ENCODE data around the gene HPS1.

HPS1 gene

GRCh38 chr10:98453729-98454128, 7.0 kb upstream of the HPS1 start:
- Histone ChIP-seq H3K27me3 (ENCODE audit: control insufficient read depth in 2 of 2, insufficient read depth in 2 of 2, low read length in 2 of 2) (no peaks in the 10 kb centered on the region), H3K27ac (ENCODE audit: low read depth in 2 of 2, low read length in 2 of 2) (no peak overlapping the region), H3K4me1 (ENCODE audit: control insufficient read depth in 2 of 2, insufficient read depth in 2 of 2, low read length in 2 of 2) (no peaks in the 10 kb centered on the region), H3K4me3 (ENCODE audit: low read length in 2 of 2) (no peak overlapping the region), H3K9ac (ENCODE audit: low read depth in 1 of 2, low read length in 2 of 2) (no peak overlapping the region), H3K9me3 (ENCODE audit: control insufficient read depth in 2 of 2, low read length in 2 of 2) (no peaks in the 10 kb centered on the region), H3K36me3 (ENCODE audit: control insufficient read depth in 2 of 2, insufficient read depth in 2 of 2, low read length in 2 of 2) (no peaks in the 10 kb centered on the region)

DNA sequence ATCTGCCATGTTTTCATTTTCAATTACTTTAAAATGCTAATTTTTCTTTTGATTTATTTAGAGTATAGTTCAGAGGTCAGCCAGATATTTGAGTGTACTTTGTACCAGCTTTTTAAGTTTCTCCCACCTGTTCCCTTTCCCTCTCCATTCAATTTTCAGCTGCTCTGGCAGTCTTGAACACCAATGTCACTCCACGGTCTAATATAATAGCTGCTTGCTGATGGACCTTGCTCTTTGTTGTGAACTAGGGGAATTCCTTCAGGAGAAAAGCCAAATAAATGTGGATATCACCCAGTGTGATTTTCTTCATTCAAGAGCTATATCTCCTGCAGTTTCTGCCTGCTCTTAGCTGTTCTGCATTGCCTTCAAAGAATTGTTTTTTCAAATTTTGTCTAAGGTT, 3.9 kb upstream of the HPS1 start:
- H3K9me3 ChIP-seq (ENCODE audit: control insufficient read depth in 2 of 2, low read length in 2 of 2): no peaks in the 10 kb centered on the region
- H3K36me3 ChIP-seq (ENCODE audit: control insufficient read depth in 2 of 2, insufficient read depth in 2 of 2, low read length in 2 of 2): no peaks in the 10 kb centered on the region
- H3K4me1 ChIP-seq (ENCODE audit: control insufficient read depth in 2 of 2, insufficient read depth in 2 of 2, low read length in 2 of 2): peaks cover 2 to 10% of the 10 kb centered on the region in 2 donors
- no peak overlapping the region for H3K4me3 ChIP-seq (ENCODE audit: low read length in 2 of 2)
- no peaks in the 10 kb centered on the region for H3K27me3 ChIP-seq (ENCODE audit: control insufficient read depth in 2 of 2, insufficient read depth in 2 of 2, low read length in 2 of 2)
- H3K9ac ChIP-seq (ENCODE audit: low read depth in 1 of 2, low read length in 2 of 2): no peak overlapping the region
- H3K27ac ChIP-seq (ENCODE audit: low read depth in 2 of 2, low read length in 2 of 2): no peak overlapping the region

GRCh38 chr10:98449287-98449686, 2.6 kb upstream of the HPS1 start:
- Histone ChIP-seq H3K27me3 (ENCODE audit: control insufficient read depth in 2 of 2, insufficient read depth in 2 of 2, low read length in 2 of 2) (no peaks in the 10 kb centered on the region), H3K27ac (ENCODE audit: low read depth in 2 of 2, low read length in 2 of 2) (no peak overlapping the region), H3K9ac (ENCODE audit: low read depth in 1 of 2, low read length in 2 of 2) (no peak overlapping the region), H3K4me3 (ENCODE audit: low read length in 2 of 2) (no peak overlapping the region), H3K36me3 (ENCODE audit: control insufficient read depth in 2 of 2, insufficient read depth in 2 of 2, low read length in 2 of 2) (peaks cover 9 to 11% of the 10 kb centered on the region in 2 donors), H3K4me1 (ENCODE audit: control insufficient read depth in 2 of 2, insufficient read depth in 2 of 2, low read length in 2 of 2) (peaks cover 2 to 14% of the 10 kb centered on the region in 2 donors), H3K9me3 (ENCODE audit: control insufficient read depth in 2 of 2, low read length in 2 of 2) (no peaks in the 10 kb centered on the region)

DNA sequence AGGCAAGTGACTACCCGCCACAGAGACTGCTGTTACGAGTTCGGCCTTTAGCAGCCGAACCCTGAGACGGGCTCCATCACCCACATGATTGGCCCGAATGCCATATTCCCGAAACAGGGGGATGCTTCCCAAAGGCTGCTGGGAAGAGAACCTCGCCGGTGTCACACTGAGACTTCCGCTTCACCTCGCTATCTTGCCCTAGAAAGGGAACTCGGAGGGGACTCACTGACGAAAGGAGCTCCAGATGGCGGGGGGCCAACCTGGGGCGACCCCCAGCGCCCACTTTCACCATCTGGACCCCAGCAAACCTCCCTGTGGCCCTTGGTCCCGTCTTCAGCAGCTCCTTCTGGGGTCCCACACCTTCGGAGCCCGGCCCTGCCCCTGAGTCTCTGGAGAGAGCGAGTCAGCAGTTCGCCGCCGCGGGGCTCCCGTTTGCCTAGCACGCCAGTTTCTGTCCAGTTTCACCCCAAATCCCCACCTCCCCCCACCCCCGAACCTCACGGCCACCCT, 529 bp downstream of the HPS1 start:
- Histone ChIP-seq H3K27me3 (ENCODE audit: control insufficient read depth in 2 of 2, insufficient read depth in 2 of 2, low read length in 2 of 2) (no peaks in the 10 kb centered on the region), H3K27ac (ENCODE audit: low read depth in 2 of 2, low read length in 2 of 2) (peak overlapping the region; percentile 86 to 88), H3K9me3 (ENCODE audit: control insufficient read depth in 2 of 2, low read length in 2 of 2) (no peaks in the 10 kb centered on the region), H3K9ac (ENCODE audit: low read depth in 1 of 2, low read length in 2 of 2) (peak overlapping the region; percentile 86 to 88), H3K36me3 (ENCODE audit: control insufficient read depth in 2 of 2, insufficient read depth in 2 of 2, low read length in 2 of 2) (peaks cover 24 to 29% of the 10 kb centered on the region in 2 donors), H3K4me3 (ENCODE audit: low read length in 2 of 2) (peak overlapping the region; percentile 79 to 90), H3K4me1 (ENCODE audit: control insufficient read depth in 2 of 2, insufficient read depth in 2 of 2, low read length in 2 of 2) (peaks cover 2 to 14% of the 10 kb centered on the region in 2 donors)

- H3K9ac ChIP-seq (ENCODE audit: low read depth in 1 of 2, low read length in 2 of 2): peak overlapping the region in 1 of 2 donors; percentile 52
These were observed 1.4 kb downstream of the HPS1 start for GRCh38 chr10:98445200-98445812.

DNA sequence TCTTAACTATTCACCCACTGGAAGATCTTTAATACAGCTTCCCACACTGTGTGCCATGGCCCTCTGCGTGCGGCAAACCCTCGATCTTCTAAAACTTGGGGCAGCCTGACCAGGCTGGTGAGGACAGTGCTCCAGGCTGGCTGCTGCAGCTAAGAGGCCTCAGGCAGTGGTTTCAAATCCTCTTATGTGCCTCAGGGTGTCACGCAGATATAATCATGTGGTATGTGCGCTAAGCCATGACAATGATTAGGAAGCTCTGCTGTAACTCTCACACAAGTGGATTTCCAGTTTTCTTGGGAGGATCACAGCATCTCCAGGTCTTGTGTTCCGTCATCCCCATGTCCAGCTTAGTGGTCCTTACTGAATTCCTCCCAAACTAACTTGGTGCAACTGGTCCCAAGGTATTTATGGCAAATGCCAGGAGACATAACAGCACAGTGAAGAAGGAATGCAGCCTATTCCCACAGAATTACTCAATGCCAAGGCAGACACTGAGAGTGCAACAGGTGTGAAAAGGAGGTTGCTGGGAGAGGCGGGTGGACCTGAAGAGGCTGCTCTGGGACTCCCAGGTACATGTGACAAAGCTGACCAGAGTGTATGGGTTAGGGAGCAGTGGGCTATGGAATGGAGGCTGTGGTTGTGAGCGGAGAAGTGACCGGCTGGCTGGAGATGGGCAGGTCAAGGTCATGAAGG, 2.3 kb downstream of the HPS1 start:
- Histone ChIP-seq H3K4me3 (ENCODE audit: low read length in 2 of 2) (no peak overlapping the region), H3K36me3 (ENCODE audit: control insufficient read depth in 2 of 2, insufficient read depth in 2 of 2, low read length in 2 of 2) (peaks cover 32% of the 10 kb centered on the region in 2 donors), H3K9me3 (ENCODE audit: control insufficient read depth in 2 of 2, low read length in 2 of 2) (no peaks in the 10 kb centered on the region), H3K9ac (ENCODE audit: low read depth in 1 of 2, low read length in 2 of 2) (no peak overlapping the region), H3K27ac (ENCODE audit: low read depth in 2 of 2, low read length in 2 of 2) (no peak overlapping the region), H3K27me3 (ENCODE audit: control insufficient read depth in 2 of 2, insufficient read depth in 2 of 2, low read length in 2 of 2) (no peaks in the 10 kb centered on the region), H3K4me1 (ENCODE audit: control insufficient read depth in 2 of 2, insufficient read depth in 2 of 2, low read length in 2 of 2) (peaks cover 2 to 14% of the 10 kb centered on the region in 2 donors)

More at GRCh38 chr10:98445200-98445812, 1.4 kb downstream of the HPS1 start:
- no peaks in the 10 kb centered on the region for H3K9me3 ChIP-seq (ENCODE audit: control insufficient read depth in 2 of 2, low read length in 2 of 2)
- H3K36me3 ChIP-seq (ENCODE audit: control insufficient read depth in 2 of 2, insufficient read depth in 2 of 2, low read length in 2 of 2): peaks cover 27 to 30% of the 10 kb centered on the region in 2 donors
- H3K27ac ChIP-seq (ENCODE audit: low read depth in 2 of 2, low read length in 2 of 2): no peak overlapping the region
- H3K4me1 ChIP-seq (ENCODE audit: control insufficient read depth in 2 of 2, insufficient read depth in 2 of 2, low read length in 2 of 2): peaks cover 2 to 14% of the 10 kb centered on the region in 2 donors
- H3K4me3 ChIP-seq (ENCODE audit: low read length in 2 of 2): peak overlapping the region; percentile 79 to 90
- no peaks in the 10 kb centered on the region for H3K27me3 ChIP-seq (ENCODE audit: control insufficient read depth in 2 of 2, insufficient read depth in 2 of 2, low read length in 2 of 2)

DNA sequence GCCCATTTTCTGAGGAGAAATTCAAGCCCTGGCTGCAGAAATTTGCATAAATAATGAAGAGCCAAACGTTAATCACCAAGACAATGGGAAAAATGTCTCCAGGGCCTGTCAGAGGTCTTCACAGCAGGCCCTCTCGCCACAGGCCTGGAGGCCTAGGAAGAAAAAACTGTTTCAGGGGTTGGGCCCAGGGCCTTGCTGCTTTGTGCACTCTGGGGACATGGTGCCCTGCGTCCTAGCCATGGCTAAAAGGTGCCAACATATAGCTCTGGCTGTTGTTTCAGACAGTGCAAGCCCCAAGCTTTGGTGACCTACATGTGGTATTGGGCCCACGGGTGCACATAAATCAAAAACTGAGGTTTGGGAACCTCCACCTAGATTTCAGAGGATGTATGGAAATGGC, 8.0 kb downstream of the HPS1 start:
- Histone ChIP-seq H3K9me3 (ENCODE audit: control insufficient read depth in 2 of 2, low read length in 2 of 2) (no peaks in the 10 kb centered on the region), H3K4me1 (ENCODE audit: control insufficient read depth in 2 of 2, insufficient read depth in 2 of 2, low read length in 2 of 2) (no peaks in the 10 kb centered on the region), H3K27ac (ENCODE audit: low read depth in 2 of 2, low read length in 2 of 2) (no peak overlapping the region), H3K36me3 (ENCODE audit: control insufficient read depth in 2 of 2, insufficient read depth in 2 of 2, low read length in 2 of 2) (peaks cover 39 to 54% of the 10 kb centered on the region in 2 donors), H3K4me3 (ENCODE audit: low read length in 2 of 2) (no peak overlapping the region), H3K9ac (ENCODE audit: low read depth in 1 of 2, low read length in 2 of 2) (no peak overlapping the region), H3K27me3 (ENCODE audit: control insufficient read depth in 2 of 2, insufficient read depth in 2 of 2, low read length in 2 of 2) (no peaks in the 10 kb centered on the region)

DNA sequence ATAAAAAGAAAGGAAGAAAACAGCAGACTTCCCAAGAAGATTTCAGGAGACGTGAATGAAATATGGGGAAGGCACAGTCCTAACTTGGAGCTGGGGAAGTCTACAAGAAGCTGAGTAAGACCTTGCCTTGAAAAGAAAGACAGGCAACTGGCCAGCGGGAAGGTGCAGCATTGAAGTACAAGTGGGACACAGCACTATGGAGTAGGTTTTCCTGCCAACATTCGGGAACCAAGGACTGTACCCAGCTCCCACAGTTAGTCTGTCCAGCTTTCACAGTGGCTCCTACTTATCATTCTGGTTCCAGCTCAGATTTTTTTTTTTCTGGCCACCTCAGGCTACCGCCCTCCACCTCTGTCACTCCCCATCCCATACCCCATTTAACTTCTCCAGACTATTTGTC, 10.0 kb downstream of the HPS1 start:
- Histone ChIP-seq H3K36me3 (ENCODE audit: control insufficient read depth in 2 of 2, insufficient read depth in 2 of 2, low read length in 2 of 2) (peaks cover 34 to 54% of the 10 kb centered on the region in 2 donors), H3K4me3 (ENCODE audit: low read length in 2 of 2) (no peak overlapping the region), H3K27ac (ENCODE audit: low read depth in 2 of 2, low read length in 2 of 2) (no peak overlapping the region), H3K9ac (ENCODE audit: low read depth in 1 of 2, low read length in 2 of 2) (no peak overlapping the region), H3K9me3 (ENCODE audit: control insufficient read depth in 2 of 2, low read length in 2 of 2) (no peaks in the 10 kb centered on the region), H3K27me3 (ENCODE audit: control insufficient read depth in 2 of 2, insufficient read depth in 2 of 2, low read length in 2 of 2) (no peaks in the 10 kb centered on the region), H3K4me1 (ENCODE audit: control insufficient read depth in 2 of 2, insufficient read depth in 2 of 2, low read length in 2 of 2) (no peaks in the 10 kb centered on the region)

DNA sequence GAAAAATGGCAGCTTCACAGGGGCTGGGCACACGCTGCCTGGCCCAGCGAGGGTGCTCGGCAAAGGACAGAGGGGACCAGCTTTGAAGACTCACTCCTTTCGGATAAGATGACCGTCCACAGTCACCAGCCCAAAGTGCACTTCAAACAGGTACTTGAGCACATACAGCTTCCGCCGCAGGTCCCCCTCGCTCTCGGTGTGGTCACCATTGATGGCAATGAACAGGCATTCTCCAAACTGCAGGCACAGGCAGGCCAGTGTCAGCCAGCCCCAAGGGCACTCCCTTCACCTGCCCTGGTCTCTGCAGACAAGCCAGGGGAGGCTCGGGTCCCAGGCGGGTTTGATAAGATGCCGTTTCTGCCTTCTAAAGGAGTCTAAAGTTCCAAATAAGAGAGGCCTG, 11.6 kb downstream of the HPS1 start:
- Histone ChIP-seq H3K27me3 (ENCODE audit: control insufficient read depth in 2 of 2, insufficient read depth in 2 of 2, low read length in 2 of 2) (no peaks in the 10 kb centered on the region), H3K36me3 (ENCODE audit: control insufficient read depth in 2 of 2, insufficient read depth in 2 of 2, low read length in 2 of 2) (peaks cover 43 to 66% of the 10 kb centered on the region in 2 donors), H3K4me3 (ENCODE audit: low read length in 2 of 2) (no peak overlapping the region), H3K4me1 (ENCODE audit: control insufficient read depth in 2 of 2, insufficient read depth in 2 of 2, low read length in 2 of 2) (no peaks in the 10 kb centered on the region), H3K27ac (ENCODE audit: low read depth in 2 of 2, low read length in 2 of 2) (no peak overlapping the region), H3K9me3 (ENCODE audit: control insufficient read depth in 2 of 2, low read length in 2 of 2) (no peaks in the 10 kb centered on the region), H3K9ac (ENCODE audit: low read depth in 1 of 2, low read length in 2 of 2) (no peak overlapping the region)

GRCh38 chr10:98433881-98434732, 12.6 kb downstream of the HPS1 start:
- Histone ChIP-seq H3K9me3 (ENCODE audit: control insufficient read depth in 2 of 2, low read length in 2 of 2) (no peaks in the 10 kb centered on the region), H3K36me3 (ENCODE audit: control insufficient read depth in 2 of 2, insufficient read depth in 2 of 2, low read length in 2 of 2) (peaks cover 52 to 67% of the 10 kb centered on the region in 2 donors)

More at GRCh38 chr10:98433881-98434732, 12.6 kb downstream of the HPS1 start:
- Histone ChIP-seq H3K27me3 (ENCODE audit: control insufficient read depth in 2 of 2, insufficient read depth in 2 of 2, low read length in 2 of 2) (no peaks in the 10 kb centered on the region), H3K9ac (ENCODE audit: low read depth in 1 of 2, low read length in 2 of 2) (no peak overlapping the region), H3K4me1 (ENCODE audit: control insufficient read depth in 2 of 2, insufficient read depth in 2 of 2, low read length in 2 of 2) (no peaks in the 10 kb centered on the region), H3K27ac (ENCODE audit: low read depth in 2 of 2, low read length in 2 of 2) (no peak overlapping the region), H3K4me3 (ENCODE audit: low read length in 2 of 2) (no peak overlapping the region)

All from mucosa of rectum (tissue), 2 donors.